Lung (tissue), 12 donors: Measurements from ENCODE around the gene PIGX. TPM values are rescaled to one million over a fixed set of nuclear protein-coding genes. Genes with fewer than 3 reads are reported as not detected.

Source experiments
- ATAC-seq: fragments of 200-7000 bp; cut with Tn5 transposase; one replicate; pipeline ENCODE4 v1.9.1; 2020; ENCODE audit warnings: moderate number of reproducible peaks; ENCODE audit not compliant: insufficient read depth, low FRiP score
- DNase-seq, 3 donors: peaks; one replicate each; pipeline ENCODE4 v3.0.0-alpha.2; 2013 to 2017
- H3K27ac ChIP-seq, 2 donors: one replicate each; pipeline ENCODE4 v1.5.1; 2013; ENCODE audit warnings: mild to moderate bottlenecking in 2 of 2, moderate library complexity in 2 of 2, control low read depth in 1 of 2, inconsistent platforms in 1 of 2, low read depth in 1 of 2, low read length in 1 of 2
- H3K27me3 ChIP-seq, 3 donors: one replicate each; pipeline ENCODE4 v1.5.1; 2013; ENCODE audit warnings: low read length in 2 of 3; ENCODE audit not compliant: control insufficient read depth in 3 of 3, insufficient read depth in 3 of 3
- H3K36me3 ChIP-seq, 4 donors: one replicate each; pipeline ENCODE4 v1.5.1; 2013; ENCODE audit warnings: low read length in 4 of 4, mild to moderate bottlenecking in 1 of 4, moderate library complexity in 1 of 4; ENCODE audit not compliant: control insufficient read depth in 4 of 4, insufficient read depth in 4 of 4
- H3K4me1 ChIP-seq, 5 donors: one replicate each; pipeline ENCODE4 v1.5.1; 2013; ENCODE audit warnings: low read length in 5 of 5, mild to moderate bottlenecking in 2 of 5, moderate library complexity in 1 of 5; ENCODE audit not compliant: control insufficient read depth in 5 of 5, insufficient read depth in 5 of 5
- H3K4me3 ChIP-seq: one replicate; pipeline ENCODE4 v1.5.1; 2013; ENCODE audit warnings: mild to moderate bottlenecking, control low read depth, moderate library complexity
- H3K9ac ChIP-seq, 2 donors: one replicate each; pipeline ENCODE4 v1.5.1; 2013; ENCODE audit warnings: low read length in 2 of 2, control low read depth in 1 of 2; ENCODE audit not compliant: insufficient read depth in 1 of 2
- H3K9me3 ChIP-seq, 4 donors: one replicate each; pipeline ENCODE4 v1.5.1; 2013; ENCODE audit warnings: low read length in 3 of 4, mild to moderate bottlenecking in 1 of 4, moderate library complexity in 1 of 4; ENCODE audit not compliant: control insufficient read depth in 4 of 4, insufficient read depth in 3 of 4
- CTCF ChIP-seq: IDR thresholded peaks from 2 replicates; pipeline ENCODE4 v1.5.1; 2012; ENCODE audit warnings: mild to moderate bottlenecking; ENCODE audit errors: control extremely low read depth, extremely low read depth
- WGBS, 2 donors: extraction: QIAGEN DNeasy Blood & Tissue Kit; methylation state at CpG; one replicate each; pipeline ENCODE4 v1.1.7; 2013; 5-methylcytosine and 5-hydroxymethylcytosine counted together
- polyA plus RNA-seq, 2 donors: library from polyadenylated mRNA; stranded (reverse); fragments of 200-250 nt; gene quantifications; one replicate each; pipeline ENCODE4 v1.2.1, GENCODE V29; 2013
- total RNA-seq, 2 donors: library from RNA; depleted of rRNA in 1 of 2; stranded (reverse); fragments of >200 nt in 1 of 2; gene quantifications; one replicate each; pipeline ENCODE4 v1.2.1, GENCODE V29; 2014 to 2021
- donor health status: control.
- donor health status: control.
- donor health status: Bipolar disorder and iron deficiency.
- donor health status: healthy.
- donor health status: DM: yes; HTN: yes; CAD: no.

The PIGX gene
- total and polyA plus RNA-seq, 4 donors, result 8.4 to 20.4 (median 15.5) TPM

GRCh38 chr3:196686436-196686835 lies 25.7 kb upstream of the PIGX start:
- DNase-seq (no peak), ATAC-seq (no peak)
- Histone ChIP-seq H3K27me3 (no peaks in the 10 kb centered on the region), H3K4me3 (no peak overlapping the region), H3K4me1 (peaks cover 0 to 3% (median 0%) of the 10 kb centered on the region in 5 donors), H3K27ac (no peak overlapping the region), H3K9ac (no peak overlapping the region), H3K9me3 (no peaks in the 10 kb centered on the region), H3K36me3 (no peaks in the 10 kb centered on the region)
- WGBS, 2 donors, result 76 to 85% methylated on average over 2 of the region's 2 CpGs
- no peak for TF ChIP-seq CTCF

- 15 to 33% methylated on average over 5 of the region's 5 CpGs for WGBS, 2 donors
- TF ChIP-seq CTCF, result no peak
- Histone ChIP-seq H3K36me3 (no peaks in the 10 kb centered on the region), H3K4me1 (peaks cover 0 to 3% (median 0%) of the 10 kb centered on the region in 5 donors), H3K9ac (no peak overlapping the region), H3K27me3 (no peaks in the 10 kb centered on the region), H3K27ac (peak overlapping the region in 1 of 2 donors; percentile 64), H3K4me3 (no peak overlapping the region), H3K9me3 (no peaks in the 10 kb centered on the region)
- DNase-seq (peak in 1 of 3 donors; percentile 22), ATAC-seq (peak; percentile 82)
These were observed 23.8 kb upstream of the PIGX start for GRCh38 chr3:196688349-196688748.

- Histone ChIP-seq H3K9ac (no peak overlapping the region), H3K27ac (no peak overlapping the region), H3K4me3 (no peak overlapping the region), H3K27me3 (no peaks in the 10 kb centered on the region), H3K9me3 (no peaks in the 10 kb centered on the region), H3K4me1 (peaks cover 0 to 4% (median 0%) of the 10 kb centered on the region in 5 donors), H3K36me3 (no peaks in the 10 kb centered on the region)
- no peak for ATAC-seq
- 64 to 82% methylated on average over 17 of the region's 17 CpGs for WGBS, 2 donors
- no peak for TF ChIP-seq CTCF
- no peak for DNase-seq
These were observed 22.1 kb upstream of the PIGX start for GRCh38 chr3:196689941-196690660.
